ENCODE measurements around the gene DNAAF8.

DNA sequence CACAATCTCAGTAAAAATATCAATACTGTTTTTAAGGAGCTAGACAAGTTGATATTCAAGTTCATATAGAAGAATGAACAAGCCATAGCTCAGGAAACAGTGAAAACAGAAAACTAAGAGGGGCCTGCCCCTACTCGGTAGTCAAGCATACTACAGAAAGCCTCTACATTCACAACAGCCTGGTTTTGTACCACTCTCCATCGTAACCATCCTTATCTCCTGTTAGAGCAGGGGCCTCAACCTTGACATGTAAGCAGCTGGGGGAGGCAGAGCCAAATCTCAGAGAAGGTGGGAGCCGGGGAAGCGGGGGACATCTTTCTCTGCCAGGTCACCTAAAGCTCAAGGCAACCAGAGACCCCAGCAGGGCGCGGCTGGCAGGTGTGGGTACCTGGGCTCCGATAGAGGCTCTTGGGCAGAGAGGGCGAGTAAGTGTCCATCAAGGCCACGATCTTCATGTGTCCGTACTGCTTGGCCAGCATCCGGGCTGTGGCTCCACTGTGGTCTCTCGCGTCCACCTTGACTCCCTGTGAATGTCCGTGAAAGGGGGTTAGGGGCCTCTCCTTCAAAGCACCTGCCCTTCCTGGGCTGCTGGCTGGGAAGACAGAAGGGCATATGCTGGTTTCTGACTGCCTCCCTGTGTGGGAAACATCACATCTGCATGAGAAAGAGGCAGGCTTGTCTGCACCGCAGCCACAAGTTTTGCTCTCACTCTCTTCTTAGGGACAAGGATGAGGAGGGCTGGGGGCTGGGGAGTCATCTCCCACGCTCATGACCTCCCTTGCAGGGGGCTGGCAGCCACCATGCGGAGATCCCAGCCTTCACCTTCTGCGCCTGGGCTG is 20.5 kb upstream of the DNAAF8 start:
- TF ChIP-seq POLR2A (IDR thresholded peaks at IDR 0.05; ENCODE audit: low read depth, low read length), result no peak
- TF ChIP-seq, protein P1, sequence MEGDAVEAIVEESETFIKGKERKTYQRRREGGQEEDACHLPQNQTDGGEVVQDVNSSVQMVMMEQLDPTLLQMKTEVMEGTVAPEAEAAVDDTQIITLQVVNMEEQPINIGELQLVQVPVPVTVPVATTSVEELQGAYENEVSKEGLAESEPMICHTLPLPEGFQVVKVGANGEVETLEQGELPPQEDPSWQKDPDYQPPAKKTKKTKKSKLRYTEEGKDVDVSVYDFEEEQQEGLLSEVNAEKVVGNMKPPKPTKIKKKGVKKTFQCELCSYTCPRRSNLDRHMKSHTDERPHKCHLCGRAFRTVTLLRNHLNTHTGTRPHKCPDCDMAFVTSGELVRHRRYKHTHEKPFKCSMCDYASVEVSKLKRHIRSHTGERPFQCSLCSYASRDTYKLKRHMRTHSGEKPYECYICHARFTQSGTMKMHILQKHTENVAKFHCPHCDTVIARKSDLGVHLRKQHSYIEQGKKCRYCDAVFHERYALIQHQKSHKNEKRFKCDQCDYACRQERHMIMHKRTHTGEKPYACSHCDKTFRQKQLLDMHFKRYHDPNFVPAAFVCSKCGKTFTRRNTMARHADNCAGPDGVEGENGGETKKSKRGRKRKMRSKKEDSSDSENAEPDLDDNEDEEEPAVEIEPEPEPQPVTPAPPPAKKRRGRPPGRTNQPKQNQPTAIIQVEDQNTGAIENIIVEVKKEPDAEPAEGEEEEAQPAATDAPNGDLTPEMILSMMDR (conservative IDR thresholded peaks at IDR 0.05; ENCODE audit: low read depth, low read length), result no peak
- no peak for TF ChIP-seq SMC3 (IDR thresholded peaks at IDR 0.05; ENCODE audit: low read depth, low read length)

Data from IMR-90 (cell line).